ENCODE results near the gene TBC1D24.
"Not testable (repeated sequence)": the region's sequence is repeated elsewhere in the genome, so short reads cannot be mapped to it uniquely, and the experiment has no call there.

DNA sequence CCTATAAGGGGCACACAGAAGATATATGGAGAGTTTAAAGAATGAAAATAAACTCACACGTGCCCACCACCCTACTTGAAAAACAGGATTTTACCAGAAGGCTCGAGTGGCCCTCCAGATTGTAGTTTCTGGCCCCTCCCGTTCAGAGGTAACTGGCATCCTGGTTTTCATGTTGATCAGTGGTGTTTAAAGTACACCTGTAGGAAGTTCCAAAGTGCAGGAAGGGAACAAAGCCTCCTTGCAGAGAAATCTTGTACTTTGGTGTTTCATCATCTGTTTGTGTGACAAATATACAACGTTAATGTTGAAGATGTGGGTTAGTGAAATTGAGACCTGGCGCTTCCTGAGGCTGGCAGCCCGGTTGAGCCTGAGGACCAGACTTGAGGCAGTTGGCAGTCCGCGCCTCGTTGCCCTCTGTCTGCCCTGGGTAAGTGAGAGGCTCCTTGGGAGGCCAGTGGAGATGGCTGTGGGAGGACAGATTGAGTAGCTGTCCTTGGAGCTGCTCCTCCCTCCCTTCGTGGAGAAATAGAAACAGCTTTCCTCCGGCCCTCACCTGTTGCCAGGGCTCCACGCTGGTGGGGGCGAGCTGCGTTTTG lies 75.5 kb downstream of the TBC1D24 start:
- TF ChIP-seq EZH2phosphoT487 (conservative IDR thresholded peaks at IDR 0.05; ENCODE audit: low read length): not testable (repeated sequence)
- TF ChIP-seq, protein P1, sequence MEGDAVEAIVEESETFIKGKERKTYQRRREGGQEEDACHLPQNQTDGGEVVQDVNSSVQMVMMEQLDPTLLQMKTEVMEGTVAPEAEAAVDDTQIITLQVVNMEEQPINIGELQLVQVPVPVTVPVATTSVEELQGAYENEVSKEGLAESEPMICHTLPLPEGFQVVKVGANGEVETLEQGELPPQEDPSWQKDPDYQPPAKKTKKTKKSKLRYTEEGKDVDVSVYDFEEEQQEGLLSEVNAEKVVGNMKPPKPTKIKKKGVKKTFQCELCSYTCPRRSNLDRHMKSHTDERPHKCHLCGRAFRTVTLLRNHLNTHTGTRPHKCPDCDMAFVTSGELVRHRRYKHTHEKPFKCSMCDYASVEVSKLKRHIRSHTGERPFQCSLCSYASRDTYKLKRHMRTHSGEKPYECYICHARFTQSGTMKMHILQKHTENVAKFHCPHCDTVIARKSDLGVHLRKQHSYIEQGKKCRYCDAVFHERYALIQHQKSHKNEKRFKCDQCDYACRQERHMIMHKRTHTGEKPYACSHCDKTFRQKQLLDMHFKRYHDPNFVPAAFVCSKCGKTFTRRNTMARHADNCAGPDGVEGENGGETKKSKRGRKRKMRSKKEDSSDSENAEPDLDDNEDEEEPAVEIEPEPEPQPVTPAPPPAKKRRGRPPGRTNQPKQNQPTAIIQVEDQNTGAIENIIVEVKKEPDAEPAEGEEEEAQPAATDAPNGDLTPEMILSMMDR (IDR thresholded peaks at IDR 0.05; ENCODE audit: insufficient read depth, low read length, poor library complexity, severe bottlenecking): not testable (repeated sequence)

Measured in SU-DHL-6 (cell line).